AG08395 (cell line): ENCODE data around the gene E2F2.
"Not testable (repeated sequence)": the region's sequence is repeated elsewhere in the genome, so short reads cannot be mapped to it uniquely, and the experiment has no call there.

ENCODE experiments used
- DNase-seq: peaks from one replicate; pipeline ENCODE4 v3.0.0; 2012; ENCODE audit warnings: mixed read lengths, low spot score

E2F2 gene

GRCh38 chr1:23522244-23522982 lies 8.6 kb downstream of the E2F2 start:
- DNase-seq = no peak

GRCh38 chr1:23521588-23521987 lies 9.4 kb downstream of the E2F2 start:
- DNase-seq = no peak

- no peak for DNase-seq
Observed at GRCh38 chr1:23517581-23517980, 13.5 kb downstream of the E2F2 start.

- no peak for DNase-seq
Observed at GRCh38 chr1:23515905-23516304, 15.1 kb downstream of the E2F2 start.

- no peak for DNase-seq
Observed at GRCh38 chr1:23514111-23514679, 16.8 kb downstream of the E2F2 start.

GRCh38 chr1:23509896-23510295 lies 21.1 kb downstream of the E2F2 start:
- no peak for DNase-seq

GRCh38 chr1:23506376-23507107 lies 24.5 kb downstream of the E2F2 start:
- DNase-seq = no peak

- no peak for DNase-seq
Observed at GRCh38 chr1:23505851-23506250, 25.2 kb downstream of the E2F2 start.

- not testable (repeated sequence) for DNase-seq
Observed at GRCh38 chr1:23504156-23504555, 26.9 kb downstream of the E2F2 start.

- DNase-seq = no peak
Observed at GRCh38 chr1:23502951-23503350, 28.1 kb downstream of the E2F2 start.

- no peak for DNase-seq
Observed at GRCh38 chr1:23500466-23500865, 30.6 kb downstream of the E2F2 start.

- no peak for DNase-seq
Observed at GRCh38 chr1:23497777-23498439, 33.1 kb downstream of the E2F2 start.

- no peak for DNase-seq
Observed at GRCh38 chr1:23496490-23497181, 34.4 kb downstream of the E2F2 start.

GRCh38 chr1:23494836-23495235 lies 36.2 kb downstream of the E2F2 start:
- DNase-seq = not testable (repeated sequence)

GRCh38 chr1:23492776-23493175 lies 38.3 kb downstream of the E2F2 start:
- not testable (repeated sequence) for DNase-seq

GRCh38 chr1:23492132-23492720 lies 38.8 kb downstream of the E2F2 start:
- no peak for DNase-seq

- DNase-seq = no peak
Observed at GRCh38 chr1:23489842-23490241, 41.2 kb downstream of the E2F2 start.

GRCh38 chr1:23485002-23485332 lies 46.1 kb downstream of the E2F2 start:
- DNase-seq = no peak

- DNase-seq = peak; percentile 97
Observed at GRCh38 chr1:23484253-23485001, 46.6 kb downstream of the E2F2 start.

GRCh38 chr1:23483321-23484252 lies 47.4 kb downstream of the E2F2 start, which contains the start of gene ASAP3:
ASAP3 (minus strand) TSS chr1:23484179; CDS start chr1:23484133, 46 bp downstream.
- DNase-seq = no peak
